Hepatocyte (in vitro differentiated cells): Measurements from ENCODE around the gene KCNQ5.

ENCODE experiments used
- EZH2 ChIP-seq: fragments of 200-600 bp; sonication (generic); IDR thresholded peaks from 2 replicates; pipeline ENCODE4 v1.6.1; 2016; ENCODE audit warnings: antibody characterized with exemption, mild to moderate bottlenecking, borderline replicate concordance
- TF ChIP-seq, protein P1 (sequence below): fragments of 200-600 bp; sonication (generic); IDR thresholded peaks from 2 replicates; pipeline ENCODE4 v1.5.1; 2016; ENCODE audit warnings: antibody characterized with exemption, mild to moderate bottlenecking; ENCODE audit not compliant: poor library complexity

DNA sequence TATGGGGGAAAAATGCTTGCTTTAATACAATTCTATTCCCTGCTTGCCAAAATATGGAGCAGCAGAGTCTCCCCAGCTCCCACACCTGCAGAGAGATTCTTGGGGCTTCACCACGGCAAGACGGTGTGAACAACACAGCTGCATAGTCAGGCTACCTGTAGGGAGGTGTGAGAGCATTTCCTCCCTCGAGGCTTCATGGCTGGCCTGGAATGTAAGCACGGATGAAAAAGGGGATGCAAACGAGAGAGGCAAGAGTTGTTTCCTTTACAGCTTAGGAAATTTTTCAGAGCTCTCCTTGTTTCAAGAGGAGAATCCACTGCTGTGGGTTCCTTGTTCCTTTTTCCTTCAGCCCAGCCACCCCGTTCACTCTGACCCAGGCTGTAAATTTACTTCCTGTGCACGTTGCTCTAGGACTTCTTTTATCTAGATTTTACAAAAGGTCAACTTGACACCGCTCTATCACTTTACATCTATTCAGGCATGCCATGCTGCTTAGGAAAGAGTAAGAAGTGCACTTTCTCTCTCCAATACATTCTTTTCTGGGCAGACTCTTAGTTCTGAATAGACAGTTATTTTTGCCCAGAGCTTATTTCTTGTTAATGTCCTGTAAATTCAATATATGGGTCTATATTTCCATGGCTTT, 406.4 kb downstream of the KCNQ5 start:
- TF ChIP-seq, protein P1, sequence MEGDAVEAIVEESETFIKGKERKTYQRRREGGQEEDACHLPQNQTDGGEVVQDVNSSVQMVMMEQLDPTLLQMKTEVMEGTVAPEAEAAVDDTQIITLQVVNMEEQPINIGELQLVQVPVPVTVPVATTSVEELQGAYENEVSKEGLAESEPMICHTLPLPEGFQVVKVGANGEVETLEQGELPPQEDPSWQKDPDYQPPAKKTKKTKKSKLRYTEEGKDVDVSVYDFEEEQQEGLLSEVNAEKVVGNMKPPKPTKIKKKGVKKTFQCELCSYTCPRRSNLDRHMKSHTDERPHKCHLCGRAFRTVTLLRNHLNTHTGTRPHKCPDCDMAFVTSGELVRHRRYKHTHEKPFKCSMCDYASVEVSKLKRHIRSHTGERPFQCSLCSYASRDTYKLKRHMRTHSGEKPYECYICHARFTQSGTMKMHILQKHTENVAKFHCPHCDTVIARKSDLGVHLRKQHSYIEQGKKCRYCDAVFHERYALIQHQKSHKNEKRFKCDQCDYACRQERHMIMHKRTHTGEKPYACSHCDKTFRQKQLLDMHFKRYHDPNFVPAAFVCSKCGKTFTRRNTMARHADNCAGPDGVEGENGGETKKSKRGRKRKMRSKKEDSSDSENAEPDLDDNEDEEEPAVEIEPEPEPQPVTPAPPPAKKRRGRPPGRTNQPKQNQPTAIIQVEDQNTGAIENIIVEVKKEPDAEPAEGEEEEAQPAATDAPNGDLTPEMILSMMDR: no peak
- no peak for TF ChIP-seq EZH2
